ENCODE measurements around the gene CA10. TPM values are rescaled to one million over a fixed set of nuclear protein-coding genes. Genes with fewer than 3 reads are reported as not detected.

The CA10 gene
- total and polyA plus RNA-seq, 2 donors: 0.24 to 2.2 TPM

DNA sequence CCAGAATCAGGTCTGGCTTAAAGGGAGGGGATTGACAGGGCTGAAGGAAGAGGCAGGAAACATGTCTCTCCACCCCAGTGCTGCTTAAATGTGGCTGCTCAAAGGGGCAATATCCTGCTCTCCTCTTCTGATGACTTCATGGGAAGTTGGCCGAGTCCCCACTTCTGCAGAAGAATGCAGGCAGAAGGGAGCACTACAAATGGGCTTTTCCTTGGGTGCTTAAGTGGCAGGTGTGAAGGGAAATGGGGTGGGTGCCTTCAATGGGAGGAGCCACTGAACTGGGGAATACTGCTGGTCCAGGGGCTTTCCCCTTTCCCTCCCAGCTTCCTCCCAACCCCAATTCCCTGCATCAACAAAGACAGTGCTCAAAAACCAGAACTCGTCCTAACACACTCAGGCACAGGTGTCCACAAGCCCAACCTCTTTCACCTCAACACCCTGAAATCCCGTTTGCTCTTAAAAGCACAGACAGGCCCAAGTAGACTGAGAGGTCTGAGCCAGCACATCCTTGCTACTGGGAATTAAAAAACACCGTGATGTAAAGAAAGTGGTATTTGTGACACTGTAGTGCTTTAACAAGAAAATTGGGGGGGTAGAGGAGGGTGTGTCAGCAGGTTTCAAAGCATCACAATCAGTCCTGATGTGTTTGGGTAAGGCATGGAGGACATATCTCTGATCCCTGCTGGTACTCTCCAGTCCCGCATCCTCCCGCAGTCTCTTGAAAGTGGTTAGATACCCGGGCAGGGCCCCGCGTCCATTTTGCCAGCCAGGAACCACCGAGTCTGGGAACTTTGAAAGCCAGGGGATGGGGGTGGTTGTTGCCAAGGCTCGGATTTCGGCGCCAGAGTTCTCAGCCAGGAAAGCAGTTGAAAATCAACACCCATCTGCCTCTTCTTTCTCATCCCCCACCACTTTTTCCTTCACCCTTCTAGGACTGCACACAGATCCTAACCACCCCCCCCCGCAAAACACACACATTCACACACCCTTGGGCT lies 1.6 kb downstream of the CA10 start:
- Histone ChIP-seq H3K4me1 (ENCODE audit: insufficient read depth) (peaks cover 4% of the 10 kb centered on the region), H3K27ac (ENCODE audit: low read depth) (no peak overlapping the region), H3K36me3 (ENCODE audit: insufficient read depth) (no peaks in the 10 kb centered on the region), H3K4me3 (ENCODE audit: low read depth, low read length) (no peak overlapping the region)
- DNase-seq (ENCODE audit: extremely low spot score): no peak
- 30% methylated on average over 14 of the region's 14 CpGs for WGBS

GRCh38 chr17:52155301-52155700 lies 3.2 kb downstream of the CA10 start:
- no peak for DNase-seq (ENCODE audit: extremely low spot score)
- H3K4me3 ChIP-seq (ENCODE audit: low read depth, low read length): no peak overlapping the region
- H3K36me3 ChIP-seq (ENCODE audit: insufficient read depth): no peaks in the 10 kb centered on the region
- peaks cover 4% of the 10 kb centered on the region for H3K4me1 ChIP-seq (ENCODE audit: insufficient read depth)
- H3K27ac ChIP-seq (ENCODE audit: low read depth): no peak overlapping the region

DNA sequence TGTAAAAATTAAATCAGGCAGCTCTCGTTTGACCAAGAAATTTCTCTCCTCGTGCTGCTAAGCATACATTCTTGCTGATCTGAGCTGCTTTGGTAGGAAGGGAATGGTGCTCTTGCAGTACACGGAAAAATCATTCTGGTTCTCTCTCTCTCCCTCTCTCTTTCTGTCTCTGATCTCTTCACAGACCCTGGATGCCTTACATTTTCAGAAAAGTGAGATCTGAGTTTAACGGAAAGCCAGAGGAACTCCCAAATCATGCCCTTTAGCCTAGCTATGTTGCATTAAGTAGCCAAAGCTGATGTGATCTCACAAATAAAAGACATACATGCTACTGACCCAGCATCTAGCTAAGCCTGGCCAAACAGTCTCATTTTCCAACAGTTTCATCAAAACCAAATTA lies 4.0 kb downstream of the CA10 start:
- 57% methylated on average over 4 of the region's 4 CpGs for WGBS
- Histone ChIP-seq H3K4me3 (ENCODE audit: low read depth, low read length) (no peak overlapping the region), H3K27ac (ENCODE audit: low read depth) (no peak overlapping the region), H3K4me1 (ENCODE audit: insufficient read depth) (peaks cover 4% of the 10 kb centered on the region), H3K36me3 (ENCODE audit: insufficient read depth) (no peaks in the 10 kb centered on the region)
- no peak for DNase-seq (ENCODE audit: extremely low spot score)

DNA sequence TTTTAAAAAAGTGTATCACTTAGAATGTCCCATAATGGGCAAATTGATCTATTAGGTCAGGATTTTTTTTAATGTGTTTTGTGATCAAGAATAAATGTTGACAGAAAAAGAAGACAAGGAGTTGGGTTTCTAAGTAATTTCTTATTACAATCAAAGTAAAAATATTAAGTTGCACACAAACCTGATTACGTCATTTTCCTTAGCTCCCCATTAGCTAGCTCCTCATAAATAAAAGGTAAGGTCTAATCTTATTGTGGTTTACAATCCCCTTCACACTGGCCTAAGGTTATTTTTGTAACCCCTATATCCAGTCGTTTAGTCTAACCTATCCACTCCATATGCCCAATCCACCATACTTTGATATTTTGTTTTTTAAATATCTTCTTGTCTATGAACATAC lies 7.6 kb downstream of the CA10 start:
- no peaks in the 10 kb centered on the region for H3K4me1 ChIP-seq (ENCODE audit: insufficient read depth)
- H3K4me3 ChIP-seq (ENCODE audit: low read depth, low read length): no peak overlapping the region
- no peak overlapping the region for H3K27ac ChIP-seq (ENCODE audit: low read depth)
- DNase-seq (ENCODE audit: extremely low spot score): no peak
- H3K36me3 ChIP-seq (ENCODE audit: insufficient read depth): no peaks in the 10 kb centered on the region
- 83% methylated on average over 2 of the region's 2 CpGs for WGBS

DNA sequence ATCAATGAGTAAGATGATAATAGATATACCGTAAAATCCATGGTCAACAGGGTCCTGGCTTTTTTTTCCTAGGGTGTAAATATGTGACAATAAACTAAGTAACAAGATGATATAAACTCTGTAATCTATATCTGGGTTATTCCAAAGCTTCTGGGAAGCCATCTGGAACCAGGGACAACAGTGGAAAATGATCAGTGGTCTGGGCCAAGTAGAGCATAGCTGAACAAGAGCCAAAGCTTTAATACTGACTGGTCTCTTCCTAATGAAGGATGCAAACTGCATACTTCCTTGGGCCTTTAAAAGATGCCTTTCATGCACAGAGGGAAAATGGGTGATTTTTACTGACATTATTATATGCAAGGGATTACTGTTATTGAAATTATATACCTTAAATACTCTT lies 8.9 kb downstream of the CA10 start:
- no peaks in the 10 kb centered on the region for H3K4me1 ChIP-seq (ENCODE audit: insufficient read depth)
- DNase-seq (ENCODE audit: extremely low spot score): no peak
- WGBS: 66% methylated on average over 1 of the region's 1 CpG
- H3K27ac ChIP-seq (ENCODE audit: low read depth): no peak overlapping the region
- no peak overlapping the region for H3K4me3 ChIP-seq (ENCODE audit: low read depth, low read length)
- no peaks in the 10 kb centered on the region for H3K36me3 ChIP-seq (ENCODE audit: insufficient read depth)

DNA sequence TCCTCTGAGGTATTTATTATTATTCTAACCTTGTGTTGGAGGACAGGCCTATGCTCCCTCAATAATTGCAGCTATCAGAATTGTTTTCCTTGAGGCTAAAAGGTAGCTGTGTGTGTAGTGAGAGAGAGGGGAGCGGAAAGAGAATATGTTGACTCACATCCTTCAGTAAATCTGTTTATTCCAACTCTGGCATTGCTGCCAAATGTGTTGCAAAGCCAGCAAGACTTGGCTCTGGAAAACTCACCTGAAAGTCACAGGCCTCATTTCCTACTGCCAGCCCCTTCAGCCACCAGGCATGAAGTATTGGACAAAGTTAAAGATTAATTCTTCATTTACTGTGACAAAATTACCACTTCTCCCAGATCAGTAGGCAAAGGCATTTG lies 9.6 kb downstream of the CA10 start:
- no peaks in the 10 kb centered on the region for H3K36me3 ChIP-seq (ENCODE audit: insufficient read depth)
- 77% methylated on average over 1 of the region's 1 CpG for WGBS
- DNase-seq (ENCODE audit: extremely low spot score): no peak
- H3K4me3 ChIP-seq (ENCODE audit: low read depth, low read length): no peak overlapping the region
- H3K4me1 ChIP-seq (ENCODE audit: insufficient read depth): no peaks in the 10 kb centered on the region
- no peak overlapping the region for H3K27ac ChIP-seq (ENCODE audit: low read depth)

DNA sequence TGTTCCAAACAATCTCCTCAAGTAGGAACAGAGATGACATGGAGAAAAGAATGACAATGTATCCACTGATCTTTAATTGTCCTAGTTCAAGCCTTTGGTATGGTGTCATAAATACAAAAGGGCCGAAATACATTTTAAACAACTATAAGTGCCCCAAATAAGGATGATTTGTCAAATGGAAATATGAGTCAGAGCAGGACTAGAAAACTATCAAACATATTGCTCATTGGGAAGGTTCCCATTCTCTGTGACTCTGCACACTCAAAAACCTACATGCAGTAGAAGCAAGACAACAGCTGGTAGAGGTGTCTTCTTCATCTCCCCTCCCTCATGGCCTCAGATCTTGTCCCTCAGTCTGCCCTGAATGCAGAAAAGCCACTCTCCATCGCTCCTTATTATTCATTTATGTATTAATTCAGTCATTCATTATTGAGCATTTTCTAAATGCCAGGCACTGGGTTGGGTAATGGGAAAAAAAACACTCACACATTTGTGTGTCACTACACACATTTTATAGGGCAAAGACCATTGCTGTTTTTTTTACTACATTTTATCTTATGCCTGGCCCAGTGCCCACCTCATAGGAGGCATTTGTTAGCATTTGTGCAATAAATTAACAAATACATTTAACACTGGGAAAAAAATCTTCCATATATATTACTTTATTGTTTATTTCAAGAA lies 10.1 kb downstream of the CA10 start:
- no peak for DNase-seq (ENCODE audit: extremely low spot score)
- Histone ChIP-seq H3K4me3 (ENCODE audit: low read depth, low read length) (no peak overlapping the region), H3K27ac (ENCODE audit: low read depth) (no peak overlapping the region), H3K4me1 (ENCODE audit: insufficient read depth) (no peaks in the 10 kb centered on the region), H3K36me3 (ENCODE audit: insufficient read depth) (no peaks in the 10 kb centered on the region)
- 86% methylated on average over 2 of the region's 2 CpGs for WGBS

DNA sequence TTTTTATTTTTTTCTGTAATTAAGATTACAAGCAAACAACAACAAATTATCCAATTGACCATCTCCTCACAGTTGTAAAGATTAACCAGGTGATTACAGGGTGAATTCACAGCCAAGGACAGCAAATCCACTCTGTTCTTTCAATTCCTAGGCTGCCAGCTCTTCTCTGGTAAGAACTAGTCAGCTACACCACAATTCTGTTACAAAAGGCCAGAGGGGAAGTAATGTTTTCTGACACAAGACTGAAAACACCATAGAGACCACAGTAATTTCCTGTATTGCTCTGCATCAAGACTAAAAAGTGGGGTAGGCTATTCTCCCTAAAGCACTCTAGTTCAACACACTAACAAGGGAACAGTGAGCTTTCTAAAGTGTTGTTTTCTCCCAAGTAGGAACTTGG lies 10.6 kb downstream of the CA10 start:
- DNase-seq (ENCODE audit: extremely low spot score): no peak
- no peaks in the 10 kb centered on the region for H3K4me1 ChIP-seq (ENCODE audit: insufficient read depth)
- H3K36me3 ChIP-seq (ENCODE audit: insufficient read depth): no peaks in the 10 kb centered on the region
- H3K27ac ChIP-seq (ENCODE audit: low read depth): no peak overlapping the region
- no peak overlapping the region for H3K4me3 ChIP-seq (ENCODE audit: low read depth, low read length)

- Histone ChIP-seq H3K4me3 (ENCODE audit: low read depth, low read length) (no peak overlapping the region), H3K36me3 (ENCODE audit: insufficient read depth) (no peaks in the 10 kb centered on the region), H3K4me1 (ENCODE audit: insufficient read depth) (no peaks in the 10 kb centered on the region), H3K27ac (ENCODE audit: low read depth) (no peak overlapping the region)
- 77% methylated on average over 1 of the region's 1 CpG for WGBS
- no peak for DNase-seq (ENCODE audit: extremely low spot score)
These were observed 11.1 kb downstream of the CA10 start for GRCh38 chr17:52147431-52147830.

DNA sequence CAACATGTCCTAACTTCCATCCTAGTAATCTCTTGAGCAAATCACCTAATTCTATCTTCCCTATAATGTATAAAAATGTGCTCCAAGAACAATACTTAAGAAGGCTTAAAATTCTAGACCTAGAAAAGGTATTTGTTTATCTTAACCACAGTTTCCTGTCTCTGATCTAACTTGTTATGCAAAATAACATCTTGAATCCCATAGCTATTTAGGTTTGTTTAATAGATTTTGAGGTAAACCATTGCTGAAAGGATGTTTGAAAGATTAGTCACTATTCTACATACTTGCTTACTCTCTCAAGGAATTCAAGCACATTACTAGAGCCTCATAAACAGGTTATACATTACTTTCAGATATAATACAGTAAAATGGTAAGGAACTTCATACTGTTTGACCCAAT lies 13.0 kb downstream of the CA10 start:
- H3K27ac ChIP-seq (ENCODE audit: low read depth): no peak overlapping the region
- no peaks in the 10 kb centered on the region for H3K4me1 ChIP-seq (ENCODE audit: insufficient read depth)
- no peak overlapping the region for H3K4me3 ChIP-seq (ENCODE audit: low read depth, low read length)
- H3K36me3 ChIP-seq (ENCODE audit: insufficient read depth): no peaks in the 10 kb centered on the region
- DNase-seq (ENCODE audit: extremely low spot score): no peak

DNA sequence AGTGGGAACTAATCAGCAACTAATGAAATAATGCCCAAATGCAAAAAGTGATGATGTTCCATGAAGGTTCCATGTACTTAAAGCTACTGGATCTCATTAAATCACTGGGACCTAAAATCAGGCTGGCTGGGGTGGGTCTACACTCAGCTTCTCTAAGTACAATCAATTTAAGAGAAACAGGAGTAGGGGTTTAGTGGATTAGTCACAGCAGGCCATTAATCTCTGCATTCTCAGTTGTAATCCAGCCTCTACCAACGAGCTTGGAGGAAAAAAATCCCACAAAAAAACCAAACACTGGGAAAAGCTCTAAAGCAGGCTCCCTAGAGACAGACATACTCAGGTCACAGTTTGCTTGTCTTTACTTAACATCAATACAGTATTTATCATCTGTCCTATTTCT lies 15.0 kb downstream of the CA10 start:
- no peak overlapping the region for H3K27ac ChIP-seq (ENCODE audit: low read depth)
- H3K36me3 ChIP-seq (ENCODE audit: insufficient read depth): no peaks in the 10 kb centered on the region
- WGBS: 42% methylated on average over 1 of the region's 1 CpG
- no peak for DNase-seq (ENCODE audit: extremely low spot score)
- no peak overlapping the region for H3K4me3 ChIP-seq (ENCODE audit: low read depth, low read length)
- H3K4me1 ChIP-seq (ENCODE audit: insufficient read depth): no peaks in the 10 kb centered on the region

DNA sequence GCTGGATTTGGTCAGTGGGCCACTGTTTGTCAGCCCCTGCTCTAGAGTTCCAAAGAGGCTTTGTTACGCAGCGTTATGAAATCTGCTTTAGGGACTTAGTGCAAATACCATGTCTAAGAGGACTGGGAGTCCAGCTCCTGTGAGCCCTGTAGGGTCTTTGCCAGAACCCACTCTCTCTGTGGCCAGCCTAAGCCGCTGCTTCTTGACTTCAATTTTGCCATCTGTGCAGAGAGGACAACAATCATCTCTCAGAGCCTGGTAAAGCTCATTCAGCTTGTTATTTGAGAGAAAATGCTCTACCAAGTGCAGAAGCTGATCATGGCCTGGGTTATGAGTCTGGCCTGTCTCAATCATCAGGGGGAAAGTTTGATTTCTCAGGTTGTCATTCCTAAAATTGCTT lies 17.9 kb downstream of the CA10 start:
- 81% methylated on average over 3 of the region's 3 CpGs for WGBS
- H3K27ac ChIP-seq (ENCODE audit: low read depth): no peak overlapping the region
- H3K36me3 ChIP-seq (ENCODE audit: insufficient read depth): no peaks in the 10 kb centered on the region
- H3K4me1 ChIP-seq (ENCODE audit: insufficient read depth): no peaks in the 10 kb centered on the region
- DNase-seq (ENCODE audit: extremely low spot score): no peak
- no peak overlapping the region for H3K4me3 ChIP-seq (ENCODE audit: low read depth, low read length)

- no peaks in the 10 kb centered on the region for H3K4me1 ChIP-seq (ENCODE audit: insufficient read depth)
These were observed 19.8 kb downstream of the CA10 start for GRCh38 chr17:52138752-52139151.

DNA sequence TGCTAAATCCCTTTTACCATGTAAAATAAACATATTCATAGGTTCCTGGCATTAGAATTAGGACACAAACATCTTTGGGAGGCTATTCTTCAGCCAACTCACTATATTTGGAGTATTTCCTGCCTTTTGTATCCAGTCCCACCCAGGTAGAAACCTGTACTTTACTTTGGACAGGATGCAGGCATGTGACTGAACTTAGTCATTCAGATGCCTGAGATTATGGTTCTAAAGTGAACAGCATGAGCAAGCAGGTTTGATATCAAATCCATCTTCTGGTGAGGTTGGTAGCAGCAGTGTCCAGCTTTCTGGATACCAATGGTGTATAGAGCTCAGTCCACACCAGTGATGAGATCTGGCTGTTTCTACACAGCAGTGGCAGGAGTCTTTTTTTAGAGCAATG lies 20.2 kb downstream of the CA10 start:
- no peak overlapping the region for H3K4me3 ChIP-seq (ENCODE audit: low read depth, low read length)
- H3K27ac ChIP-seq (ENCODE audit: low read depth): no peak overlapping the region
- no peak for DNase-seq (ENCODE audit: extremely low spot score)
- H3K4me1 ChIP-seq (ENCODE audit: insufficient read depth): no peaks in the 10 kb centered on the region
- H3K36me3 ChIP-seq (ENCODE audit: insufficient read depth): no peaks in the 10 kb centered on the region

More at GRCh38 chr17:52138752-52139151, 19.8 kb downstream of the CA10 start:
- DNase-seq (ENCODE audit: extremely low spot score): no peak
- Histone ChIP-seq H3K36me3 (ENCODE audit: insufficient read depth) (no peaks in the 10 kb centered on the region), H3K4me3 (ENCODE audit: low read depth, low read length) (no peak overlapping the region), H3K27ac (ENCODE audit: low read depth) (no peak overlapping the region)
- WGBS: 91% methylated on average over 4 of the region's 4 CpGs

All from urinary bladder (tissue), 4 donors.